GM13976 (cell line): ENCODE data around the gene MTX3.

Experiments used
- DNase-seq: peaks from one replicate; pipeline ENCODE4 v3.0.0; 2012; ENCODE audit warnings: low spot score
- in situ Hi-C: fragments of 300-500 bp; cut with MboI; formaldehyde crosslinking; loops from one replicate; pipeline ENCODE4 v1.12.0; 2022; ENCODE audit warnings: low sequenced_read_pairs, mixed read lengths, inconsistent platforms; ENCODE audit not compliant: unreplicated experiment
- TF ChIP-seq, protein P1 (sequence below): IDR thresholded peaks from 2 replicates; pipeline ENCODE4 v1.5.1; 2012; ENCODE audit warnings: borderline replicate concordance, mild to moderate bottlenecking; ENCODE audit not compliant: insufficient read depth; ENCODE audit errors: extremely low read depth, missing control alignments, control extremely low read depth

MTX3 gene

DNA sequence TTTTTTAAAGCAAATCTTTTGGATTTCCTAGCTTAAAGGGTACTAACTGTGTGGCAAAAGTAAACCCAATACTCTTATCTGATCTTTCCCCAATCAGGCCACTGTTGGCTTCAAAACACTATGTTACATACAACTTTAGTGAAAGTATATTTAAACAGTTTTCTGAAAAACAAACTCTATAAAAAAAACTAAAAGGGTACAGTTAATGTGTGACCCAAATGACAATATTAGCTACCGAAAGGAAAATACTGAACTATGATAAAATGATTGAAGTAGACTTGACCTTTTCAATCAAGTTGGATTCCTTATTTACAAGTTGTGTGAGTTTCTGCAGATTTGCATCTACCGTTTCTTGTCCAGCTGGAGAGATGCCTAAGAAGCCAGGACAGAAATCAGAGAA, 5.8 kb downstream of the MTX3 start:
- DNase-seq: no peak
- TF ChIP-seq, protein P1, sequence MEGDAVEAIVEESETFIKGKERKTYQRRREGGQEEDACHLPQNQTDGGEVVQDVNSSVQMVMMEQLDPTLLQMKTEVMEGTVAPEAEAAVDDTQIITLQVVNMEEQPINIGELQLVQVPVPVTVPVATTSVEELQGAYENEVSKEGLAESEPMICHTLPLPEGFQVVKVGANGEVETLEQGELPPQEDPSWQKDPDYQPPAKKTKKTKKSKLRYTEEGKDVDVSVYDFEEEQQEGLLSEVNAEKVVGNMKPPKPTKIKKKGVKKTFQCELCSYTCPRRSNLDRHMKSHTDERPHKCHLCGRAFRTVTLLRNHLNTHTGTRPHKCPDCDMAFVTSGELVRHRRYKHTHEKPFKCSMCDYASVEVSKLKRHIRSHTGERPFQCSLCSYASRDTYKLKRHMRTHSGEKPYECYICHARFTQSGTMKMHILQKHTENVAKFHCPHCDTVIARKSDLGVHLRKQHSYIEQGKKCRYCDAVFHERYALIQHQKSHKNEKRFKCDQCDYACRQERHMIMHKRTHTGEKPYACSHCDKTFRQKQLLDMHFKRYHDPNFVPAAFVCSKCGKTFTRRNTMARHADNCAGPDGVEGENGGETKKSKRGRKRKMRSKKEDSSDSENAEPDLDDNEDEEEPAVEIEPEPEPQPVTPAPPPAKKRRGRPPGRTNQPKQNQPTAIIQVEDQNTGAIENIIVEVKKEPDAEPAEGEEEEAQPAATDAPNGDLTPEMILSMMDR: no peak
- in situ Hi-C loops: no loop called here

DNA sequence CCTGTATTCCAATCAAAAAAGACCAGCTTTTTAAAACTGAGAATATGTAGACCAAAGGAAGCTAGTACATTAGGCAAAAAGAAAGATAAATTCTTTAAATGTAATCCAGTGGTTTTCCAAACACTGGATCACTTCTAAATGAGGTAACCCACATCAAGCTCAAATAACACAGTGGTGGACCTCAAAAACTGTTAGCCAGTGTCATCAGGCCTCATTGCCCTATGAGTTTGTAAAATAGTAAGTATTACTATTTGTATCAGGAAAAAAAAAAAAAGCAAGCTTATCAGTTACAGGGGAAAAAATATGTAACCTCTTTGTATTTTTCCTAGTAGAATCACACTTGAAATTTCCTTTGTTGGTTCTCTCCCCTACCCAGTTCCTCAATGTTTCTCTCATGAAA, 6.7 kb downstream of the MTX3 start:
- TF ChIP-seq, protein P1: no peak
- in situ Hi-C loops: no loop called here
- DNase-seq: no peak

DNA sequence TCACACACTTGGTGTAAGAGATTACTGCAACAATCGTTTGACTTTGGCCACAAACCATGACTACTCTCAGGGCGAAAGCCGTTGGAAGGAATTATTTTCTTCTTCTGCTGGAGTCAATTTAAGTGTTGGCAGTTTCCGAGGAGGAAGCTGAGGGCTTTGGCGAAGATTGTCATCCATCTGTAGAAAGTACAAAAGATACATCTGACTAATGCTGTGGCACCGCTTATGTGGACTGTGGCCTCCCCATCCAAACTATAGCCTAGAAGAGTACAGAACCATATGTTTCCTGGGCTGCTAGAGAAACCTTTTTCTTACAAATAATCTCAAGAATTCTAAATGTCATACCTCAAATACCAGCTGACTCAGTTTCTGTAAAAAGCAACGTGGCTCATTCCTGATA, 7.4 kb downstream of the MTX3 start:
- in situ Hi-C loops: no loop called here
- no peak for DNase-seq
- TF ChIP-seq, protein P1: no peak

DNA sequence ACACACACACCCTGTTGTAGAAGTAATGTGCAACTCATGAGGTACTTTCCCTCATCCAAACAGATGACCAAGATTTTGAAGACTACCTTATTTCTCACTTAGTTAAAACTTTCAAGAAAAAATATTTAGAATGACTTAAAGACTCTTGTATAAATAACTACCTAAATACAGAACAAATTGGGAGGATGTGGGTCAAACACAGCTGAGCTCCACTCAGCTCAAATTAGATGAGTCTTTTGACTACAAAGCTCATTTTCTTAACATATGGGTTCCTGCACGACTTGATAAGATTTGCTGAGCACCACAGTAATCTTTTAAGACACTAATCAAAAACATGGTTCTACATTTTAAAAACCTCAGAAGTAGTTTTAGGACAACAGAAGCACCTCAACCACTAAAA, 8.9 kb downstream of the MTX3 start:
- in situ Hi-C loops: no loop called here
- TF ChIP-seq, protein P1: no peak
- no peak for DNase-seq

DNA sequence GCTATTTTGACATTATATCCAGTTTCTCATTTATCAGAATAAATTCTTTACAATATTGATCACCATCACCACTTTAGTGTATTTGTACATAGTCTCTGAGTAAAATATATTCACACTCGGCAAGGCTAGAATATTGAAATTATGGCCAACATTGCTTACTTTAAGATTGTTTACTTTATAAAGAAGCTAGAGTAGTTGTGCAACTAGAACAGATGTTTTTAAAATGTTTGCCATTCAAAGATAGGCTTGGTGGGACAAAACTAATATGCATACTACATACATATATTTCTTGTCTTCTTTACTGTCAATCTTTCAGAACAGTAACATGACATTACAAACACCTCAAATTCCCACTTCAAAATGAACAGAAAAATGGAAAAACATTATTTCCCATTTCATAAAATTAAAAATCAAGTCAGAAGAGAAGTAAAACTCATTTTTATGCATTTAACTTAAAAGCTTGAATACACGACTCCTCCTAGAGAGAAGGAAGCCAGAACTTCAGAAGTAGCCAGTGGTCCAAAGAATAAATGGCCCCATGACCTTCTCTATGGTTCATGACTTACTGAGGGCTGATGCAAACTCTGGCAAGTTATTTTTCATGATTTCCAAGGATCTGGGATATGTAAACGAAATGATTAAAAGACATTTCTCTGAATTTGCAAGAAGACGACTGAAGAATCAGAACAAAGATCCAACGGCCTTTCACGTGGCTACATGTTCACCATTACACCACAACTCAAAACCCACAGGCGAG, 14.1 kb downstream of the MTX3 start:
- DNase-seq: no peak
- TF ChIP-seq, protein P1: no peak
- in situ Hi-C loops: no loop called here

DNA sequence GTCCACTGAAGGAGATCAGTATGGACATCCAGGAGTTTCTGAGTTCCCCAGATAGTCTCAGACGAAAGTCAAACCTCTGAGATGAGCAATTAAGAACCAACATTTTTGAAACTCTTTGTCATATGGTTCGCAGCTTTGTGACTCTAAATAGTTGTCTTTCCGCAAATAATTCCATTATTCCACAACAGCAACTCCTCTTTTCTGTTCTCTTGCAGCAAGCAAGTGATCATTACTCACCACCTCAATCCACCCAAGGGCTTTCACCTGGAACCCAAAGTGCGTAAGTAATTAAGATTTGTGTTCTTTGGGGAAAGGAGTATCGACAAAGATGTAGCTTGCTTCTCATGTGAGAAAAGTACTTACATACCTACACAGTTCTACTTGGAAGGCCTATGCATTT, 15.6 kb downstream of the MTX3 start:
- in situ Hi-C loops: no loop called here
- TF ChIP-seq, protein P1: no peak
- no peak for DNase-seq
